Measurements from ENCODE around the gene FLAD1. TPM values are rescaled to one million over a fixed set of nuclear protein-coding genes. Genes with fewer than 3 reads are reported as not detected.

The FLAD1 gene
- total and polyA plus RNA-seq, 8 donors, result 26.4 to 39.9 (median 30.2) TPM

DNA sequence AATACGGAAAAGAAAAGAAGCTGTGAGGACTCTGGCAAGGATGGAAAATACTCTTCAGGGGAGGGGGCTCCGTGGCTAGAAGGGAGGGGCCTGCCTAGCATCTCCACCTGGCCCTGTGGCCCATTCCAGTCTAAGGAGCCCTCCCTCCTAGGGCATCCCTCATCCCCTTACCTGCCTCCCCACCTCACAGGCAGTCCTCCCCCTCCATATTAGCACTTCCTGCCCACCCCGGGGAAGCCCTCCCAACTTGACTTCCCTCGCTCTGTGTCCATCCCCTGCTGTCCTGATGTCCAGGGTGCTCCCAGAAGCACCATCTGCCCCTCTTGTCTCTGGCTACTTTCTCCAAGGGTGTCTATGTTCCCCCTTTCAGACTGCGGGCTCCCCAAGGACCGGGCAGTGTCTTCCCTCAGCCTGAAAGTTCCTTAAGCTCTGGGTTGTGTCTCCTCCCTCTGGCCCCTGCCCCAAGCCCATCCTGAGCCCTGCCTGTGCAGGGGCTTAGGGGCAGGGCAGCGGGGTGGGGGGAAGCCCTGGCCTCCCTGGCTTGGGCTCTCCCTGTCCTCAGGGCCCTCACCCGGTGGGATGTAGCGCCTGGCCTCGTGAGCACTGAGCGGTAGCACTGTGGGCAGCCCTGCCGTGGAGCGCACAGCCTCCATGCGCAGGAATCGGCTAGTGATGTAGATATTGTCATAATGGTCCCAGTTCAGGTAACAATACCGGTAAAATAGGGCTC lies 46.5 kb downstream of the FLAD1 start:
- H3K9me3 ChIP-seq, result no peaks in the 10 kb centered on the region
- H3K36me3 ChIP-seq, result no peaks in the 10 kb centered on the region
- H3K4me1 ChIP-seq, result peaks cover 0 to 9% of the 10 kb centered on the region in 2 donors
- no peak overlapping the region for H3K4me3 ChIP-seq
- no peak for ATAC-seq
- H3K27me3 ChIP-seq, result no peaks in the 10 kb centered on the region
- DNase-seq, result peak in 1 of 4 donors; percentile 61
- intact Hi-C loops (cut with DNase I), result no loop called here
- TF ChIP-seq, protein P1, sequence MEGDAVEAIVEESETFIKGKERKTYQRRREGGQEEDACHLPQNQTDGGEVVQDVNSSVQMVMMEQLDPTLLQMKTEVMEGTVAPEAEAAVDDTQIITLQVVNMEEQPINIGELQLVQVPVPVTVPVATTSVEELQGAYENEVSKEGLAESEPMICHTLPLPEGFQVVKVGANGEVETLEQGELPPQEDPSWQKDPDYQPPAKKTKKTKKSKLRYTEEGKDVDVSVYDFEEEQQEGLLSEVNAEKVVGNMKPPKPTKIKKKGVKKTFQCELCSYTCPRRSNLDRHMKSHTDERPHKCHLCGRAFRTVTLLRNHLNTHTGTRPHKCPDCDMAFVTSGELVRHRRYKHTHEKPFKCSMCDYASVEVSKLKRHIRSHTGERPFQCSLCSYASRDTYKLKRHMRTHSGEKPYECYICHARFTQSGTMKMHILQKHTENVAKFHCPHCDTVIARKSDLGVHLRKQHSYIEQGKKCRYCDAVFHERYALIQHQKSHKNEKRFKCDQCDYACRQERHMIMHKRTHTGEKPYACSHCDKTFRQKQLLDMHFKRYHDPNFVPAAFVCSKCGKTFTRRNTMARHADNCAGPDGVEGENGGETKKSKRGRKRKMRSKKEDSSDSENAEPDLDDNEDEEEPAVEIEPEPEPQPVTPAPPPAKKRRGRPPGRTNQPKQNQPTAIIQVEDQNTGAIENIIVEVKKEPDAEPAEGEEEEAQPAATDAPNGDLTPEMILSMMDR (IDR thresholded peaks at IDR 0.05), result no peak
- no peak overlapping the region for H3K27ac ChIP-seq

DNA sequence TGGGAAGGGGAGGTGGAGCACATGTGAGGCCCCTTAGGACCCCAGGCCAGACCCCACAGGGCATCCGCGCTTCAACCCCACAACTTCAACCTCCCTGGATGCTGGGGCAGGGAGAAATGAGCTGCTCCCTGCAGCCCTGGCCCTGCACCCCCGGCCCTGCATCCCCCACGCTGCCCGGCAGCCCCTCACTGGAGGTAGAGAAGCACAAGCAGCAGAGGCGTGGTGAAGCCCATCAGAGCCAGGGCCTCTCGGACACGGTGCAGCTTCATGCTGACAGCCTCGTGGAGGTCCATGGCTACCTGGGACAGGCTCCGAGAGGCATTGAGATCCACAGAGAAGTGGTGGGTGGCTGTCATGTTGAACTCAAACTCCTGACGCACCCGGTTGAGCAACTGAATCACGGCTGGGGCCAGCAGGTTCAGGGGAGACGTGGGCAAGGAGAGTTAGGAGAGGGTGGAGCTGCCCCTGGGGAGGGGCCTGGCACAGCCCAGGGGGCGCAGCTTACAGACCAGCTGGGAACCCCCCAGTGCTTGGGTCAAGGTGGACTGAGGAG lies 47.2 kb downstream of the FLAD1 start:
- Histone ChIP-seq H3K4me3 (no peak overlapping the region), H3K27ac (no peak overlapping the region), H3K27me3 (no peaks in the 10 kb centered on the region), H3K9me3 (no peaks in the 10 kb centered on the region), H3K4me1 (peaks cover 0 to 9% of the 10 kb centered on the region in 2 donors), H3K36me3 (no peaks in the 10 kb centered on the region)
- peak in 1 of 4 donors; percentile 53 for DNase-seq
- ATAC-seq, result no peak
- TF ChIP-seq, protein P1 (IDR thresholded peaks at IDR 0.05), result no peak
- intact Hi-C loops (cut with DNase I), result no loop called here

DNA sequence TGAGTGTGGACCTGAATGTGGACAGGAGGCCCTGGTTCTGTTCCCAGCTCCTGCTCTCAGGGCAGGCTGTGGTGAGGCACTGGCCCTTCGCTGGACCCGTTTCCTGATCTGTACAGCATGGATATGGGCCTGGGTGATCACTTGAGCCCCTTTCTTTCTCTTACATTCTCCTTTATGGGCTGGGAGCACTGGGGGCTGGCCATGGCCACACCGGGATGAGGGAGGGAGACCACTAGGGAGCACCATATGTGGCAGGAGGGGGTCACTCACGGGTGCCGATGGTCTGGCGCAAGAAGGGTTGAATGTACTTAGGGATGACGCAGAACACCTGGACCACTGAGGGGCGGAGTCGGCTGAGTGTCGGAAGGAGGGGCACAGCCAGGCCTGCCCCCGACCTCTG lies 47.8 kb downstream of the FLAD1 start:
- DNase-seq, result peak in 1 of 4 donors; percentile 49
- intact Hi-C loops (cut with DNase I), result no loop called here

GRCh38 chr1:155032886-155033285 lies 49.7 kb downstream of the FLAD1 start:
- H3K4me1 ChIP-seq, result peaks cover 0 to 22% of the 10 kb centered on the region in 2 donors
- no peaks in the 10 kb centered on the region for H3K27me3 ChIP-seq
- no peak overlapping the region for H3K27ac ChIP-seq
- H3K36me3 ChIP-seq, result no peaks in the 10 kb centered on the region
- intact Hi-C loops (cut with DNase I), result no loop called here
- TF ChIP-seq, protein P1 (IDR thresholded peaks at IDR 0.05), result no peak
- H3K9me3 ChIP-seq, result no peaks in the 10 kb centered on the region
- no peak overlapping the region for H3K4me3 ChIP-seq
- ATAC-seq, result no peak
- peak in 1 of 4 donors; percentile 72 for DNase-seq

More for the DNA sequence above, 47.8 kb downstream of the FLAD1 start:
- H3K4me1 ChIP-seq, result peaks cover 0 to 11% of the 10 kb centered on the region in 2 donors
- H3K9me3 ChIP-seq, result no peaks in the 10 kb centered on the region
- no peaks in the 10 kb centered on the region for H3K36me3 ChIP-seq
- ATAC-seq, result no peak
- TF ChIP-seq, protein P1 (IDR thresholded peaks at IDR 0.05), result no peak
- no peak overlapping the region for H3K27ac ChIP-seq
- no peak overlapping the region for H3K4me3 ChIP-seq
- no peaks in the 10 kb centered on the region for H3K27me3 ChIP-seq

DNA sequence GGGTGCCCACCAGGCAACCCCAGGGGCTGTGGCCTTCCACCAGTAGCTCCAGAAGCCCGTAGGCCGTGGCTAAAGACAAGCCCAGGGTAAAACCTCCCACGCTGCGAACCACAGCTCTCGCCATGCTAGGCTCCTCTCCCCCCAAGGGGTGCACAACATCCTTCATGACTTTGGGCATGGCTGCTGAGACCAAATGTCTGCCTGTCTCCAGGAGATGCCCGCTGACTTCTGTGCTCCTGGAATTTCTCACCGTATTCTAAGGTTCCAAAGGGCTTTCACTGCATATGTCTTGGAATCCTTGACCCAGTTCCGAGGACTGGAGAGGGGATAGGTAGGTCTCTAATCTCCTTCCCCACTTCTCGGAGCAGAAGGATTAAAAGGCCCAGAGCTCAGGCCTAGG lies 50.4 kb downstream of the FLAD1 start, which contains the start of the genes DCST1 and DCST2:
DCST1 (plus strand) TSS at position 301 of the 400 bp plus-strand sequence. CDS start 213 bp downstream, outside the sequence.
DCST2 (minus strand) TSS at position 258 of the 400 bp plus-strand sequence; CDS start at position 178, 80 bp downstream.
- Histone ChIP-seq H3K4me1 (peaks cover 0 to 24% of the 10 kb centered on the region in 2 donors), H3K27ac (no peak within 1 kb of the TSS), H3K4me3 (no peak within 1 kb of the TSS), H3K27me3 (no peaks in the 10 kb centered on the region), H3K9me3 (no peaks in the 10 kb centered on the region), H3K36me3 (no peaks in the 10 kb centered on the region)
- TF ChIP-seq, protein P1 (IDR thresholded peaks at IDR 0.05), result no peak
- intact Hi-C loops (cut with DNase I), result no loop called here
- DNase-seq (no peak), ATAC-seq (no peak)

Data from left lung (tissue), 10 donors.